Calu3 (cell line): Measurements from ENCODE around the gene DSCAML1. TPM values are rescaled to one million over a fixed set of nuclear protein-coding genes. Genes with fewer than 3 reads are reported as not detected.

Experiments used
- BruUV-seq: library from RNA; stranded (reverse); fragments of 400-500 nt; replicated peaks from 2 replicates; lab custom pipeline; 2021; lab: Mats Ljungman, UMichigan
- CTCF ChIA-PET: fragments of 300-600 bp; sonication (Branson Sonifier 250); formaldehyde crosslinking; loops from one replicate; lab custom pipeline; 2022; ENCODE audit warnings: antibody characterized with exemption; lab: Charles Lee
- DNase-seq: peaks from one replicate; pipeline ENCODE4 v3.0.0; 2022
- H3K27ac Mint-ChIP-seq: one replicate; pipeline ENCODE4 v1.8.0; 2022; ENCODE audit warnings: mixed read lengths; ENCODE audit not compliant: unreplicated experiment
- H3K27me3 Mint-ChIP-seq: one replicate; pipeline ENCODE4 v1.8.0; 2022; ENCODE audit warnings: mixed read lengths; ENCODE audit not compliant: unreplicated experiment
- H3K36me3 Mint-ChIP-seq: one replicate; pipeline ENCODE4 v1.8.0; 2022; ENCODE audit warnings: mild to moderate bottlenecking, moderate library complexity, mixed read lengths; ENCODE audit not compliant: insufficient read depth, unreplicated experiment
- H3K4me1 Mint-ChIP-seq: one replicate; pipeline ENCODE4 v1.8.0; 2022; ENCODE audit warnings: mild to moderate bottlenecking, low read depth, mixed read lengths; ENCODE audit not compliant: unreplicated experiment
- H3K4me3 Mint-ChIP-seq: one replicate; pipeline ENCODE4 v1.8.0; 2022; ENCODE audit warnings: mild to moderate bottlenecking, low read depth, moderate library complexity, mixed read lengths; ENCODE audit not compliant: unreplicated experiment
- H3K9me3 Mint-ChIP-seq: one replicate; pipeline ENCODE4 v1.8.0; 2022; ENCODE audit warnings: low read depth, mixed read lengths; ENCODE audit not compliant: unreplicated experiment
- CTCF ChIP-seq: fragments of 200-600 bp; IDR thresholded peaks from one replicate; pipeline ENCODE4 v1.8.0; 2022; ENCODE audit warnings: antibody characterized with exemption; ENCODE audit not compliant: unreplicated experiment
- intact Hi-C: fragments of 100-400 bp; cut with micrococcal nuclease; formaldehyde crosslinking; loops from one replicate; pipeline ENCODE4 v1.10.0; 2022; ENCODE audit not compliant: unreplicated experiment
- total RNA-seq: library from RNA; stranded (reverse); gene quantifications from 2 replicates; pipeline ENCODE4 v1.2.3, GENCODE V29; 2022

Gene DSCAML1
- total RNA-seq, 1 experiment from 2014 or later, result 0.07 TPM

GRCh38 chr11:117583063-117583801, 213.8 kb downstream of the DSCAML1 start:
- no peak for DNase-seq
- TF ChIP-seq CTCF, result no peak
- Mint-ChIP-seq H3K36me3 (no peaks in the 10 kb centered on the region), H3K9me3 (no peaks in the 10 kb centered on the region), H3K27ac (no peak overlapping the region), H3K27me3 (peaks cover 91% of the 10 kb centered on the region), H3K4me3 (no peak overlapping the region), H3K4me1 (no peaks in the 10 kb centered on the region)
- CTCF ChIA-PET, result no interaction called here
- intact Hi-C loops, result no loop called here
- BruUV-seq, result no TSS peak

GRCh38 chr11:117582433-117582832, 214.6 kb downstream of the DSCAML1 start:
- H3K27ac Mint-ChIP-seq, result no peak overlapping the region
- H3K4me3 Mint-ChIP-seq, result no peak overlapping the region
- no peak for DNase-seq
- H3K36me3 Mint-ChIP-seq, result no peaks in the 10 kb centered on the region
- CTCF ChIA-PET, result no interaction called here
- BruUV-seq, result no TSS peak
- TF ChIP-seq CTCF, result no peak
- intact Hi-C loops, result no loop called here
- no peaks in the 10 kb centered on the region for H3K9me3 Mint-ChIP-seq
- no peaks in the 10 kb centered on the region for H3K4me1 Mint-ChIP-seq
- peaks cover 86% of the 10 kb centered on the region for H3K27me3 Mint-ChIP-seq

- Mint-ChIP-seq H3K9me3 (no peaks in the 10 kb centered on the region), H3K4me1 (no peaks in the 10 kb centered on the region), H3K27ac (no peak overlapping the region), H3K36me3 (no peaks in the 10 kb centered on the region), H3K27me3 (peaks cover 83% of the 10 kb centered on the region), H3K4me3 (no peak overlapping the region)
- TF ChIP-seq CTCF, result no peak
- no TSS peak for BruUV-seq
- CTCF ChIA-PET, result no interaction called here
- intact Hi-C loops, result no loop called here
- no peak for DNase-seq
Observed at GRCh38 chr11:117580866-117581265, 216.2 kb downstream of the DSCAML1 start.

GRCh38 chr11:117579161-117579560, 217.9 kb downstream of the DSCAML1 start:
- H3K27me3 Mint-ChIP-seq, result peaks cover 75% of the 10 kb centered on the region
- no peak overlapping the region for H3K4me3 Mint-ChIP-seq
- no peak for DNase-seq
- no TSS peak for BruUV-seq
- intact Hi-C loops, result no loop called here
- no peak for TF ChIP-seq CTCF
- CTCF ChIA-PET, result no interaction called here
- no peaks in the 10 kb centered on the region for H3K36me3 Mint-ChIP-seq
- no peaks in the 10 kb centered on the region for H3K9me3 Mint-ChIP-seq
- no peaks in the 10 kb centered on the region for H3K4me1 Mint-ChIP-seq
- no peak overlapping the region for H3K27ac Mint-ChIP-seq
